ENCODE data around the gene SYDE2. TPM values are rescaled to one million over a fixed set of nuclear protein-coding genes. Genes with fewer than 3 reads are reported as not detected.
"Not testable (repeated sequence)": the region's sequence is repeated elsewhere in the genome, so short reads cannot be mapped to it uniquely, and the experiment has no call there.

The SYDE2 gene
- total RNA-seq, 1 donor from 2014 or later, result 1.5 TPM

DNA sequence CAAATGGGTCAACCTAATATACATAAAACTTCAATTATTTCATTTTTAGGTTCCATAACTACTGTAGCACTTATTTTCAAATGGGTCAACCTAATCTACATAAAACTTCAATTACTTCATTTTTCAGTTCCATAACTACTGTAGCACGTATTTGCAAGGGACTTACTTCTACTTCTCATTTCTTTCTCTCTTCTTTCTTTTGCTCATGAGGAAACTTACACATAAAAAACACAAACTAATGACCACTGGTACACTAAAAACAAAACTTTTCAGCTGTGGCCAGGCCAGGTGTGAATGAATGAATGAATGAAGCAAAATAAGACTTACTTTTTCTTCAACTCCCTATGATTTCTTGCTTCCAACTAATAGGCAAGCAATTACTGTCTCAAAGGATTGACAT is 11.7 kb downstream of the SYDE2 start:
- TF ChIP-seq CTCF (IDR thresholded peaks at IDR 0.05; ENCODE audit: partially characterized antibody, unreplicated experiment), result no peak
- no peak for DNase-seq
- no peaks in the 10 kb centered on the region for H3K27me3 Mint-ChIP-seq (ENCODE audit: unreplicated experiment)
- no peaks in the 10 kb centered on the region for H3K4me1 Mint-ChIP-seq (ENCODE audit: low read depth, unreplicated experiment)
- no peaks in the 10 kb centered on the region for H3K9me3 Mint-ChIP-seq (ENCODE audit: unreplicated experiment)
- H3K36me3 Mint-ChIP-seq (ENCODE audit: unreplicated experiment), result no peaks in the 10 kb centered on the region
- no peak overlapping the region for H3K27ac Mint-ChIP-seq (ENCODE audit: unreplicated experiment)
- no peak overlapping the region for H3K4me3 Mint-ChIP-seq (ENCODE audit: unreplicated experiment)

DNA sequence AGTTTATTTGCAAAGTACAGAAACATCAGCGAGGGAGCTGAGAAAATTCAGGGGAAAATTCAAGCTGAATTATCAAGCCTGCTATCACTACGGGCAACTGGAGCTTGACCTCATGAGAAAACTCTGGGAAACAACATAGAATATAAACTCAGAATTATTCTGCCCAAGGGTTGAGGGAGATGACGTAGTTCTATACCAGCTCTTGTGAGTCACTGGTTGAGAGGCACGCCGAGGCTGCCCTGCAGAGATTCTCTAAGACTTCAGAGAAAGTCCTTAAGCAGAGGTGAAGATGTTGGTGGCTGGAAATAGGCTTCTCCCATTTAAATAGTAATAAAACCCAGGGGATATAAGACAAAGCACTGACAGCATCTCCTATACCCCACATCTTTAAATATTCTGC is 12.3 kb downstream of the SYDE2 start:
- no peak overlapping the region for H3K27ac Mint-ChIP-seq (ENCODE audit: unreplicated experiment)
- no peaks in the 10 kb centered on the region for H3K9me3 Mint-ChIP-seq (ENCODE audit: unreplicated experiment)
- no peak for DNase-seq
- H3K27me3 Mint-ChIP-seq (ENCODE audit: unreplicated experiment), result no peaks in the 10 kb centered on the region
- H3K36me3 Mint-ChIP-seq (ENCODE audit: unreplicated experiment), result no peaks in the 10 kb centered on the region
- no peaks in the 10 kb centered on the region for H3K4me1 Mint-ChIP-seq (ENCODE audit: low read depth, unreplicated experiment)
- no peak overlapping the region for H3K4me3 Mint-ChIP-seq (ENCODE audit: unreplicated experiment)
- no peak for TF ChIP-seq CTCF (IDR thresholded peaks at IDR 0.05; ENCODE audit: partially characterized antibody, unreplicated experiment)

DNA sequence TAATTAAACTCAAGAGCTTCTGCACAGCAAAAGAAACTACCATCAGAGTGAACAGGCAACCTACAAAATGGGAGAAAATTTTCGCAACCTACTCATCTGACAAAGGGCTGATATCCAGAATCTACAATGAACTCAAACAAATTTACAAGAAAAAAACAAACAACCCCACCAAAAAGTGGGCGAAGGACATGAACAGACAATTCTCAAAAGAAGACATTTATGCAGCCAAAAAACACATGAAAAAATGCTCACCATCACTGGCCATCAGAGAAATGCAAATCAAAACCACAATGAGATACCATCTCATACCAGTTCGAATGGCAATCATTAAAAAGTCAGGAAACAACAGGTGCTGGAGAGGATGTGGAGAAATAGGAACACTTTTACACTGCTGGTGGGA is 13.8 kb downstream of the SYDE2 start:
- not testable (repeated sequence) for DNase-seq; H3K4me1 Mint-ChIP-seq (ENCODE audit: low read depth, unreplicated experiment); H3K36me3 Mint-ChIP-seq (ENCODE audit: unreplicated experiment); H3K9me3 Mint-ChIP-seq (ENCODE audit: unreplicated experiment); H3K27me3 Mint-ChIP-seq (ENCODE audit: unreplicated experiment); H3K27ac Mint-ChIP-seq (ENCODE audit: unreplicated experiment); H3K4me3 Mint-ChIP-seq (ENCODE audit: unreplicated experiment)

GRCh38 chr1:85184245-85184644 is 16.6 kb downstream of the SYDE2 start:
- TF ChIP-seq CTCF (IDR thresholded peaks at IDR 0.05; ENCODE audit: partially characterized antibody, unreplicated experiment), result no peak
- H3K36me3 Mint-ChIP-seq (ENCODE audit: unreplicated experiment), result no peaks in the 10 kb centered on the region
- H3K4me3 Mint-ChIP-seq (ENCODE audit: unreplicated experiment), result no peak overlapping the region
- no peaks in the 10 kb centered on the region for H3K4me1 Mint-ChIP-seq (ENCODE audit: low read depth, unreplicated experiment)
- no peaks in the 10 kb centered on the region for H3K27me3 Mint-ChIP-seq (ENCODE audit: unreplicated experiment)
- no peak for DNase-seq
- H3K9me3 Mint-ChIP-seq (ENCODE audit: unreplicated experiment), result no peaks in the 10 kb centered on the region
- no peak overlapping the region for H3K27ac Mint-ChIP-seq (ENCODE audit: unreplicated experiment)

DNA sequence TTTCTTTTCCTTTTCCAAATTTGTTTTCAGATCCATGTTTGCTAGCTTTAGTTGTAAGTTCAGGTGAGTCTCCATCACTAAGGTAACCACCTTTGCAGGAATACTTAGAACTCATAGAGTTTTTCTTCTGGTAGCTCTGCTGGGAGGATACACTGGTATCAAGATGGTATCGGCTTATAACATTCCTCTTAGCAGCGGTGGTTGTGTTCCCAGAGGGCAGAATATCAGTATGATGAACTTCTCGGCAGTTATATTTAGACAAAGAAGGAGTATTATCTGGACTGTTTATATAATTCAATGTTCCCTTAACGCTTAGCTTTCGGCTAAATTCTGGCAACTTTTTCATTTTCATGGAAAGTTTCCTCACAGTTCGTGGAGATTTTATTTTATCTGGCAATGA is 18.1 kb downstream of the SYDE2 start:
- Mint-ChIP-seq H3K36me3 (ENCODE audit: unreplicated experiment) (no peaks in the 10 kb centered on the region), H3K9me3 (ENCODE audit: unreplicated experiment) (no peaks in the 10 kb centered on the region), H3K4me1 (ENCODE audit: low read depth, unreplicated experiment) (no peaks in the 10 kb centered on the region), H3K4me3 (ENCODE audit: unreplicated experiment) (no peak overlapping the region), H3K27me3 (ENCODE audit: unreplicated experiment) (no peaks in the 10 kb centered on the region), H3K27ac (ENCODE audit: unreplicated experiment) (no peak overlapping the region)
- DNase-seq, result no peak
- no peak for TF ChIP-seq CTCF (IDR thresholded peaks at IDR 0.05; ENCODE audit: partially characterized antibody, unreplicated experiment)

- H3K27me3 Mint-ChIP-seq (ENCODE audit: unreplicated experiment), result no peaks in the 10 kb centered on the region
- no peak for TF ChIP-seq CTCF (IDR thresholded peaks at IDR 0.05; ENCODE audit: partially characterized antibody, unreplicated experiment)
- H3K9me3 Mint-ChIP-seq (ENCODE audit: unreplicated experiment), result no peaks in the 10 kb centered on the region
- no peak overlapping the region for H3K4me3 Mint-ChIP-seq (ENCODE audit: unreplicated experiment)
- no peaks in the 10 kb centered on the region for H3K4me1 Mint-ChIP-seq (ENCODE audit: low read depth, unreplicated experiment)
- DNase-seq, result no peak
- no peak overlapping the region for H3K27ac Mint-ChIP-seq (ENCODE audit: unreplicated experiment)
- no peaks in the 10 kb centered on the region for H3K36me3 Mint-ChIP-seq (ENCODE audit: unreplicated experiment)
Measured at GRCh38 chr1:85180869-85181268, 19.9 kb downstream of the SYDE2 start.

Measured in glutamatergic neuron (in vitro differentiated cells).